K562 (cell line): ENCODE measurements around the gene WDR91.

ENCODE experiments used
- RFX5 ChIP-seq: IDR thresholded peaks from 2 replicates; pipeline ENCODE4 v1.6.1; 2011; ENCODE audit warnings: low read depth, mild to moderate bottlenecking, improper control_type of control experiment, low read length
- TAF1 ChIP-seq: IDR thresholded peaks from 2 replicates; pipeline ENCODE4 v1.6.1; 2011; ENCODE audit warnings: mild to moderate bottlenecking, low read length, moderate library complexity; ENCODE audit not compliant: insufficient read depth, control insufficient read depth, severe bottlenecking; ENCODE audit errors: extremely low read depth

GRCh38 chr7:135160098-135160857 lies 51.0 kb downstream of the WDR91 start:
- TF ChIP-seq RFX5 (no peak), TAF1 (no peak)
